Panc1 (cell line): ENCODE data around the gene ARHGEF28.

ENCODE experiments used
- CTCF ChIP-seq: fragments of 450-650 bp; IDR thresholded peaks from 2 replicates; pipeline ENCODE4 v1.5.1; 2017; ENCODE audit warnings: mild to moderate bottlenecking
- POLR2AphosphoS5 ChIP-seq: IDR thresholded peaks from 2 replicates; pipeline ENCODE4 v1.6.1; 2012; ENCODE audit warnings: mild to moderate bottlenecking, low read depth, low read length, moderate library complexity

GRCh38 chr5:73973135-73973534 is 347.1 kb downstream of the ARHGEF28 start:
- TF ChIP-seq POLR2AphosphoS5 (no peak), CTCF (no peak)
